SKM-1 (cell line): ENCODE data around the gene EPHX1.
"Not testable (repeated sequence)": the region's sequence is repeated elsewhere in the genome, so short reads cannot be mapped to it uniquely, and the experiment has no call there.

ENCODE experiments used
- DNase-seq: peaks from one replicate; lab custom pipeline; 2025; ENCODE audit not compliant: unreplicated experiment; lab: John Stamatoyannopoulos, UW

Gene EPHX1

GRCh38 chr1:225880636-225881035, 70.7 kb downstream of the EPHX1 start:
- no peak for DNase-seq

DNA sequence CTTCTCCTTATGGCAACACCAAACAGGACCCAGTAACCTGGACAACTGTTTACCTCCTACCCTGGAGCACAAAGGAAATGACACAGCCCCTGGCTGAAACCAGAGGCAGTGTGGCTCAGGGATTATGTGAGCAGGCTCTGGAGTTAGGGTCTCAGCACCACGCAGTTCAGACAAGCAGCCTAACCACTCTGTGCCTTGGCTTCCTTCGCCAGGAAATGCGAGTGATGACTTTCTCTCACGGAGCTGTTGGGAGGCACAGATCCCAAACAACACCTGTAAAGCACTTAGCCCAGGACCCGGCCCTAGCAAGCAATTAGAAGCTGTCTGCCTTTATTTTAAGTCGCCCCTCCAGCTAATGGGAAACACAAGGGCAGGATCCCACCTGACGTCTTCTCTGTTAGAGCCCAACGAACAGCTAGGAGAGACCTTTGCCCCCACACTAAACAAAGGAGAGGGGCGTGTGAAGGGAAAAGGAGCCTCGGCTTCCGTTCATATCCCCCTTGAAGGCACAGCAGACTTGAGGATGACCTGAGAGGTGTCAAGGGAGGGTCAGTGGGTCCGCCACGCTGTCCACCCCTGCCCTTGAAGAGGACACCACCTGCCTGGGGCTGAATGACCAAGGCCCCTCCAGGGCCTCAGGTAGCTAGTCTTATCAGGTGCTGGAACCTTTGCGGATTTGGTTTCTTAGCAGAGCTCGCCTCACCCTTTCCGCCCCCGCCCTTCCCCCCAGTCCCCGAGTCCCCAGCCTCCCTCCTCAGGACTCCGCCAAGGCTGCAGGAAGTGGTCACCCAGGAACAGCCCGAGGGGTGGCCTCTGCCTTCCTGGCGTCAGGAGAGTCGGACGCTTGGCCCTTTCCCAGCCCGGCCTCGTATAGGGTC, 71.4 kb downstream of the EPHX1 start:
- DNase-seq, result peak; percentile 40

DNA sequence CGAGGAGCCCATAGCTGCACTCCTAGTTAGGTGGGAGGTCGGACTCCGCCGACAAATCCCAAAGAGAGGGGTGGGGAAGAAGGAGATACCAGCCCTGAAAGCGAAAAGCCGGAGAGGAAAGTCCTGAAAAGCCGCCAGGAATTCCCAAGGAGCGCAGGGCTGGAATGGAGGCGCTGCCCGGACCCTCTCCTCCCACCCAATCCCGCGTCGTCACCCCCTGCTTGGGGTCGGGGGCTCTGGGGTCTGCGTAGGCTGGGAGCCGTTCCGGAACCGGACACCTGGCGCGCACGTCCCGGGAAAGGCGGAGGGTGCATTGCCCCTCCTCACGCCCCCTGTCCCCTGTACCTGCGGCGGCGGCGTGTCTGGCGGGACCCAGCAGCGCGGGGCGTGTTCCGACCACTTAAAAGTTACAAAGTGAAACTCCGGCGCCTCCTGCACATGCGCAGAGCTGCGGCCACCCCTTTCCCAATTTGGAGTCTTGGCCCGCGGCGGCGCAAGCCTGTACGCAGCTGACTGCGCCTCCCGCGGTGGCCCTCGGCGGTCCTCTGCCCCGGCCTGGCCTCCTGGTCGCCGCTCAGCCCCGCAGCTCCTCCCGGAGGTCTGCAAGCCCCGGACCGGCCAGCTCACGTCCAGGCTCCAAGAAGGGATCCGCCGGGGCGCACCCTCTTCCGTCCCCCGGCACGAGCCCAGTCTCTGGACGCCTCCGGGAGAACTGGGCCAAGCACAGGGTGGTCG, 72.2 kb downstream of the EPHX1 start, which contains the start of gene TMEM63A:
Gene TMEM63A (minus strand): TSS at position 422 of the 735 bp plus-strand sequence. CDS start 4,800 bp downstream, outside the sequence.
- DNase-seq, result peak; percentile 83

- DNase-seq, result no peak
Measured at GRCh38 chr1:225882694-225883615, 73.0 kb downstream of the EPHX1 start.

GRCh38 chr1:225883616-225884265, 73.8 kb downstream of the EPHX1 start:
- DNase-seq, result no peak

- DNase-seq, result peak; percentile 92
Measured at GRCh38 chr1:225885336-225885735, 75.4 kb downstream of the EPHX1 start.

GRCh38 chr1:225886159-225887029, 76.5 kb downstream of the EPHX1 start:
- DNase-seq, result no peak

DNA sequence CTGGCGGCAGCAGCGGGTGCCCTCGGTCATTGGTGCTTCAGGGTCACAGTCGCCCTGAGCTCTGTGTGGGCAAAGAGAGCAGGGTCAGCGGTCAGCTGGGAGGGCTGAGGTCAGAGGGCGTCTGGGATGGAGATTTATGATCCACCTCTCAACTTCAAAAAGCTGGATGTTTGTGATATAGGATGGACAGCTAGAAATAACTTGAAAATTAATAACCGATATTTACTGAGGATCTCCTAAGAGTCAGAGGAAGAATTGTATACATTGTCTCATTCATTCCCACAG, 77.0 kb downstream of the EPHX1 start:
- DNase-seq, result no peak

- DNase-seq, result not testable (repeated sequence)
Measured at GRCh38 chr1:225887554-225888288, 77.8 kb downstream of the EPHX1 start.

GRCh38 chr1:225888289-225888897, 78.5 kb downstream of the EPHX1 start:
- no peak for DNase-seq

GRCh38 chr1:225888898-225889601, 79.1 kb downstream of the EPHX1 start, which contains the start of gene LEFTY1:
Gene LEFTY1, minus strand, starts transcription at chr1:225889146. Its CDS starts 80 bp downstream, at chr1:225889066.
- no peak for DNase-seq

- no peak for DNase-seq
Measured at GRCh38 chr1:225889743-225890142, 79.8 kb downstream of the EPHX1 start.

GRCh38 chr1:225890346-225891228, 80.7 kb downstream of the EPHX1 start:
- no peak for DNase-seq

DNA sequence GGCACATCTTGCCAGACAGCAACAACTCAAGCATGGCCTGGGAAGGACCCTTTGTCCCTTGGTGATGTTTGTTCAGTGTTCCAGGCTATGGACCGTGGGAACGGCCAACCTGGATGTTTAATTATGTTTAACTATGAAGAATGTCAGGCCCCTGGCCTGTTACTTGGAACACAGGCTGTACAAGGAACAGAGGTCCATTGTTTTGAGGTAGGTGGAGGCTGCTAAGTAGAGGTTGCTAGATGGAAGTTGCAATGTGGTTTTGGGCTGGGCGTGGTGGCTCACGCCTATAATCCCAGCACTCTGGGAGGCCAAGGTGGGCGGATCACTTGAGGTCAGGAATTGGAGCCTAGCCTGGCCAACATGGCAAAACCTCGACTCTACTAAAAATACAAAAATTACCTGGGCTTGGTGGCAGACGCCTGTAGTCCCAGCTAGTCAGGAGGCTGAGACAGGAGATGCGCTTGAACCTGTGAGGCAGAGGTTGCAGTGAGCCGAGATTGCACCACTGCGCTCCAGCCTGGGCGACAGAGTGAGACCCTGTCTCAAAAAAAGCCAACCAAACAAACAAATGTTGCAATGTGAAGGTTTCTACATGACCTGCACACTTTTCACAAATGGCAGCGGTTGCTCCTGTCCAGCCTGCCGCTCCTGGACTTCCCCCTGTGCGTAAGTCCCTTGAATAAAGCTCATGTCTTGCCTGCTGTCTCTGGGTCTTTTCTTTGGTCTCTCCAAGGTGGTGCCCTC, 81.5 kb downstream of the EPHX1 start:
- no peak for DNase-seq

DNA sequence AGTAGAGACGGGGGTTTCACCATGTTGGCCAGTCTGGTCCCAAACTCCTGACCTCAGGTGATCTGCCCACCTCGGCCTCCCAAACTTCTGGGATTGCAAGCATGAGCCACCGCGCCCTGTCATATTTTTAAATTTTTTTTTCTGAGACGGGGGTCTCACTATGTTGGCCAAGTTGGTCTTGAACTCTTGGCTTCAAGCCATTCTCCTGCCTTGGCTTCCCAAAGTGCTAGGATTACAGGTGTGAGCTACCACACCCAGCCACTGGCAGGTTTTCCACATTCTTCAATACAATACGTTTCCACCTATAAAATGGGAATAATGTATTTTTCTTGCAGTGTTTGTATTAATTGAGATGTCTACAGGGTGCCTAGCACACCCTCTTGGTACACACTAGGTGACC, 82.4 kb downstream of the EPHX1 start:
- no peak for DNase-seq
